HCEC 1CT (cell line): ENCODE results near the gene LRCH4.
A peak's percentile ranks its signal among the peaks of the same experiment; 100 is the strongest.
"Not testable (repeated sequence)": the region's sequence is repeated elsewhere in the genome, so short reads cannot be mapped to it uniquely, and the experiment has no call there.

Experiments
- DNase-seq: peaks from one replicate; pipeline ENCODE4 v3.0.0-alpha.2; 2017

LRCH4 gene

GRCh38 chr7:100565133-100565571 is 20.8 kb downstream of the LRCH4 start:
- DNase-seq, result no peak

- not testable (repeated sequence) for DNase-seq
Measured at GRCh38 chr7:100564405-100564804, 21.5 kb downstream of the LRCH4 start.

- DNase-seq, result peak; percentile 55
Measured at GRCh38 chr7:100563809-100564400, 22.0 kb downstream of the LRCH4 start.

GRCh38 chr7:100563100-100563564 is 22.8 kb downstream of the LRCH4 start:
- no peak for DNase-seq

GRCh38 chr7:100562195-100563099 is 23.5 kb downstream of the LRCH4 start:
- no peak for DNase-seq

GRCh38 chr7:100561491-100562194 is 24.3 kb downstream of the LRCH4 start:
- DNase-seq, result no peak

GRCh38 chr7:100559127-100559526 is 26.8 kb downstream of the LRCH4 start:
- DNase-seq, result no peak

GRCh38 chr7:100556541-100556940 is 29.4 kb downstream of the LRCH4 start:
- DNase-seq, result peak; percentile 60

- no peak for DNase-seq
Measured at GRCh38 chr7:100555701-100556100, 30.2 kb downstream of the LRCH4 start.

- DNase-seq, result no peak
Measured at GRCh38 chr7:100553032-100553431, 32.9 kb downstream of the LRCH4 start.

- DNase-seq, result no peak
Measured at GRCh38 chr7:100552532-100552931, 33.4 kb downstream of the LRCH4 start.

GRCh38 chr7:100548446-100548845 is 37.5 kb downstream of the LRCH4 start:
- peak; percentile 40 for DNase-seq

- no peak for DNase-seq
Measured at GRCh38 chr7:100547872-100548271, 38.1 kb downstream of the LRCH4 start.

- DNase-seq, result no peak
Measured at GRCh38 chr7:100546926-100547800, 38.8 kb downstream of the LRCH4 start.

GRCh38 chr7:100546129-100546925 is 39.6 kb downstream of the LRCH4 start:
- no peak for DNase-seq

- DNase-seq, result peak; percentile 94
Measured at GRCh38 chr7:100545360-100546128, 40.4 kb downstream of the LRCH4 start.

GRCh38 chr7:100544967-100545359 is 41.0 kb downstream of the LRCH4 start:
- DNase-seq, result peak; percentile 22

GRCh38 chr7:100544386-100544785 is 41.5 kb downstream of the LRCH4 start:
- DNase-seq, result no peak

GRCh38 chr7:100543586-100543985 is 42.3 kb downstream of the LRCH4 start:
- DNase-seq, result no peak

GRCh38 chr7:100541309-100541708 is 44.6 kb downstream of the LRCH4 start:
- DNase-seq, result not testable (repeated sequence)
